ENCODE results near the gene HP1BP3. TPM values are rescaled to one million over a fixed set of nuclear protein-coding genes. Genes with fewer than 3 reads are reported as not detected.

Gene HP1BP3
- total RNA-seq, 1 experiment from 2014 or later = 207 TPM

- no peak overlapping the region for H3K4me2 ChIP-seq (ENCODE audit: low read length)
- no peaks in the 10 kb centered on the region for H3K9me2 ChIP-seq (ENCODE audit: insufficient read depth)
- ChIA-PET POLR2A (no interaction called here), CTCF (no interaction called here), RAD21 (ENCODE audit: low non-redundant PET in 1 of 2, low total read pairs in 2 of 2, uncharacterized antibody in 2 of 2, unreplicated experiment in 2 of 2) (no interaction called here)
- DNase-seq (ENCODE audit: low read depth, low spot score) = no peak
- ATAC-seq = no peak
- peaks cover 12 to 28% of the 10 kb centered on the region in 2 experiments for H3K36me3 ChIP-seq (ENCODE audit: control insufficient read depth in 1 of 2, insufficient read depth in 2 of 2, low read length in 2 of 2)
- no TSS peak for BruUV-seq (replicated peaks)
- intact Hi-C loops (cut with micrococcal nuclease) = no loop called here
- no peaks in the 10 kb centered on the region for H4K20me1 ChIP-seq (ENCODE audit: insufficient read depth)
- TF ChIP-seq POLR2AphosphoS5 (IDR thresholded peaks at IDR 0.05; ENCODE audit: low read depth, low read length) (no peak), SIN3A (IDR thresholded peaks at IDR 0.05; ENCODE audit: low read depth) (no peak), EGR1 (IDR thresholded peaks at IDR 0.05; ENCODE audit: low read depth) (no peak), ZFX (IDR thresholded peaks at IDR 0.05) (no peak), EZH2phosphoT487 (IDR thresholded peaks at IDR 0.05; ENCODE audit: borderline replicate concordance) (no peak), CTCF (IDR thresholded peaks at IDR 0.05 in 2 of 3, conservative IDR thresholded peaks at IDR 0.05 in 1 of 3; ENCODE audit: borderline replicate concordance in 1 of 3, insufficient read depth in 1 of 3, low read depth in 2 of 3, low read length in 2 of 3) (no peak), ZNF274 (IDR thresholded peaks at IDR 0.05; ENCODE audit: low read depth, low read length) (no peak), FOSL1 (IDR thresholded peaks at IDR 0.05; ENCODE audit: low read depth) (no peak), TCF7L2 (IDR thresholded peaks at IDR 0.05; ENCODE audit: borderline replicate concordance, extremely low read depth, insufficient read depth, insufficient read length) (no peak), JUND (IDR thresholded peaks at IDR 0.05) (no peak), ZBTB33 (IDR thresholded peaks at IDR 0.05; ENCODE audit: extremely low read depth, insufficient replicate concordance, low read length) (no peak), ELF1 (IDR thresholded peaks at IDR 0.05; ENCODE audit: borderline replicate concordance, low read depth) (no peak), MAX (IDR thresholded peaks at IDR 0.05) (no peak), EZH2 (IDR thresholded peaks at IDR 0.05) (no peak), CEBPB (IDR thresholded peaks at IDR 0.05; ENCODE audit: low read depth) (no peak), CBX3 (IDR thresholded peaks at IDR 0.05; ENCODE audit: low read depth) (no peak), POLR2A (IDR thresholded peaks at IDR 0.05; ENCODE audit: borderline replicate concordance, extremely low read depth, insufficient read depth, insufficient read length) (no peak), SP1 (IDR thresholded peaks at IDR 0.05; ENCODE audit: low read depth) (no peak)
- H3K4me3 ChIP-seq (replicated peaks in 1 of 2; ENCODE audit: low read depth in 1 of 2, low read length in 2 of 2) = no peak overlapping the region
- no peaks in the 10 kb centered on the region for H3K9me3 ChIP-seq (ENCODE audit: control insufficient read depth in 1 of 2, insufficient read depth in 1 of 2, low read depth in 1 of 2, low read length in 2 of 2)
- H3K27ac ChIP-seq (ENCODE audit: low read depth, low read length) = no peak overlapping the region
- no peaks in the 10 kb centered on the region for H3K27me3 ChIP-seq (ENCODE audit: insufficient read depth, low read length)
- H3K4me1 ChIP-seq (ENCODE audit: control insufficient read depth in 1 of 2, insufficient read depth in 2 of 2, low read length in 2 of 2) = peaks cover 17 to 31% of the 10 kb centered on the region in 2 experiments
- H2AFZ ChIP-seq (ENCODE audit: low read depth, low read length, poor library complexity, severe bottlenecking) = no peak overlapping the region
- H3K79me2 ChIP-seq (ENCODE audit: insufficient read depth, low read length) = peaks cover 5% of the 10 kb centered on the region; the same call in 1 of the 2 replicates
- no peak overlapping the region for H3K9ac ChIP-seq (ENCODE audit: low read length)
Measured at GRCh38 chr1:20735581-20736111, 51.5 kb downstream of the HP1BP3 start.

Data from HCT116 (cell line).